OCI-LY7 (cell line): ENCODE measurements around the gene POC1B. TPM values are rescaled to one million over a fixed set of nuclear protein-coding genes. Genes with fewer than 3 reads are reported as not detected.

ENCODE experiments used
- BruUV-seq: library from RNA; stranded (reverse); fragments of 400-500 nt; replicated peaks from 2 replicates; lab custom pipeline; 2021; lab: Mats Ljungman, UMichigan
- CTCF ChIA-PET: fragments of 300-600 bp; sonication (Branson Sonifier 250); formaldehyde crosslinking; loops from one replicate; lab custom pipeline; 2022; ENCODE audit warnings: antibody characterized with exemption; ENCODE audit not compliant: unreplicated experiment; lab: Charles Lee
- POLR2A ChIA-PET: fragments of 300-600 bp; sonication (Branson Sonifier 250); formaldehyde crosslinking; loops from one replicate; lab custom pipeline; 2022; ENCODE audit warnings: antibody characterized with exemption; lab: Charles Lee
- DNase-seq: peaks from one replicate; pipeline ENCODE4 v3.0.0-alpha.2; 2015; ENCODE audit warnings: low spot score
- H2AFZ ChIP-seq: fragments of 200-600 bp; sonication (generic), shearing (Covaris generic); 2 replicates; pipeline ENCODE4 v1.6.1; 2014; ENCODE audit warnings: mild to moderate bottlenecking, antibody characterized with exemption, low read length, moderate library complexity
- H3K27ac ChIP-seq: fragments of 200-600 bp; sonication (generic); 2 replicates; pipeline ENCODE4 v1.5.1; 2014; ENCODE audit warnings: mixed run types, low read depth, mild to moderate bottlenecking, moderate library complexity, low read length, inconsistent platforms; ENCODE audit not compliant: poor library complexity, severe bottlenecking
- H3K36me3 ChIP-seq: fragments of 200-600 bp; sonication (generic); 2 replicates; pipeline ENCODE4 v1.6.1; 2014; ENCODE audit warnings: mild to moderate bottlenecking, antibody characterized with exemption, low read length, moderate library complexity, mixed read lengths; ENCODE audit not compliant: insufficient read depth
- H3K4me1 ChIP-seq: fragments of 200-600 bp; sonication (generic); 2 replicates; pipeline ENCODE4 v1.5.1; 2014; ENCODE audit warnings: mild to moderate bottlenecking, low read length; ENCODE audit not compliant: insufficient read depth, poor library complexity, severe bottlenecking
- H3K4me2 ChIP-seq: fragments of 200-600 bp; sonication (generic); 2 replicates; pipeline ENCODE4 v1.6.1; 2014; ENCODE audit warnings: mild to moderate bottlenecking, low read length
- H3K4me3 ChIP-seq: fragments of 200-600 bp; sonication (generic); 2 replicates; pipeline ENCODE4 v1.5.1; 2014; ENCODE audit warnings: mild to moderate bottlenecking, low read depth, low read length; ENCODE audit not compliant: poor library complexity, severe bottlenecking
- H3K79me2 ChIP-seq: fragments of 200-600 bp; sonication (generic); 2 replicates; pipeline ENCODE4 v1.6.1; 2016; ENCODE audit warnings: low read depth, mild to moderate bottlenecking, low read length, moderate library complexity, mixed read lengths; ENCODE audit not compliant: insufficient read depth
- H3K9me2 ChIP-seq: fragments of 200-600 bp; sonication (generic); 2 replicates; pipeline ENCODE4 v1.6.1; 2016; ENCODE audit warnings: mild to moderate bottlenecking, low read length, mixed read lengths; ENCODE audit not compliant: insufficient read depth
- H3K9me3 ChIP-seq: fragments of 200-600 bp; sonication (generic); 2 replicates; pipeline ENCODE4 v1.6.1; 2014; ENCODE audit warnings: mild to moderate bottlenecking, mixed run types, low read length, mixed read lengths
- H4K20me1 ChIP-seq: fragments of 200-600 bp; sonication (generic); 2 replicates; pipeline ENCODE4 v1.6.1; 2014; ENCODE audit warnings: mild to moderate bottlenecking, antibody characterized with exemption, low read length, moderate library complexity, mixed read lengths; ENCODE audit not compliant: insufficient read depth
- EZH2phosphoT487 ChIP-seq: fragments of 200-600 bp; sonication (generic); IDR thresholded peaks from 2 replicates; pipeline ENCODE4 v1.6.1; 2018; ENCODE audit warnings: low read depth, borderline replicate concordance, mild to moderate bottlenecking, mixed run types, antibody characterized with exemption, low read length, moderate library complexity, mixed read lengths
- intact Hi-C: fragments of 100-400 bp; cut with micrococcal nuclease; formaldehyde crosslinking; loops from one replicate; pipeline ENCODE4 v1.10.0; 2022; ENCODE audit not compliant: unreplicated experiment
- total RNA-seq, 2 experiments: library from RNA; depleted of rRNA in 1 of 2; stranded (reverse); fragments of >200 nt in 1 of 2; shearing (Covaris generic) in 1 of 2; gene quantifications; 2 replicates each; pipeline ENCODE4 v1.2.3, GENCODE V29; 2014 to 2022
- TF ChIP-seq, protein P1 (sequence below): fragments of 200-600 bp; sonication (generic); conservative IDR thresholded peaks from 2 replicates; pipeline ENCODE4 v1.5.1; 2014; ENCODE audit warnings: mild to moderate bottlenecking, antibody characterized with exemption, low read length, moderate library complexity, mixed read lengths

Gene POC1B
- total RNA-seq, 2 experiments from 2014 or later = 28.9 to 30.9 TPM

DNA sequence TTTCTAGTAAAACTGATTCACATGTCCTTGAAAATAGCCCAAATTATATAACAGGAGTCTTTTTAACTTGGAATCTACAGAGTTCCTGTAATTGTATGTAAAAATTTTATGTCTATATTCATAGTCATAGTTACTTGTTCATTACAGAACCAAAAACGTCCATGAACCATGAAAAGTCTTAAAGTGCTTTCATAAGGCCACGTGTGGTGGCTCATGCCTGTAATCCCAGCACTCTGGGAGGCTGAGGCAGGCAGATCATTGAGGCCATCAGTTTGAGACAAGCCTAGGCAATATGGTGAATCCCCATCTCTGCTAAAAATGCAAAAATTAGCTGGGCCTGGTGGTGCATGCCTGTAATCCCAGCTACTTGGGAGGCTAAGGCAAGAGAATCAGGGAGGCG, 49.6 kb downstream of the POC1B start:
- H3K4me3 ChIP-seq = no peak overlapping the region
- no peaks in the 10 kb centered on the region for H3K9me2 ChIP-seq
- no TSS peak for BruUV-seq
- H2AFZ ChIP-seq = no peak overlapping the region
- no peaks in the 10 kb centered on the region for H3K36me3 ChIP-seq
- no peaks in the 10 kb centered on the region for H4K20me1 ChIP-seq
- no peak overlapping the region for H3K4me2 ChIP-seq
- intact Hi-C loops = no loop called here
- H3K79me2 ChIP-seq = no peaks in the 10 kb centered on the region
- no peak for DNase-seq
- no peaks in the 10 kb centered on the region for H3K9me3 ChIP-seq
- TF ChIP-seq EZH2phosphoT487 = no peak
- TF ChIP-seq, protein P1, sequence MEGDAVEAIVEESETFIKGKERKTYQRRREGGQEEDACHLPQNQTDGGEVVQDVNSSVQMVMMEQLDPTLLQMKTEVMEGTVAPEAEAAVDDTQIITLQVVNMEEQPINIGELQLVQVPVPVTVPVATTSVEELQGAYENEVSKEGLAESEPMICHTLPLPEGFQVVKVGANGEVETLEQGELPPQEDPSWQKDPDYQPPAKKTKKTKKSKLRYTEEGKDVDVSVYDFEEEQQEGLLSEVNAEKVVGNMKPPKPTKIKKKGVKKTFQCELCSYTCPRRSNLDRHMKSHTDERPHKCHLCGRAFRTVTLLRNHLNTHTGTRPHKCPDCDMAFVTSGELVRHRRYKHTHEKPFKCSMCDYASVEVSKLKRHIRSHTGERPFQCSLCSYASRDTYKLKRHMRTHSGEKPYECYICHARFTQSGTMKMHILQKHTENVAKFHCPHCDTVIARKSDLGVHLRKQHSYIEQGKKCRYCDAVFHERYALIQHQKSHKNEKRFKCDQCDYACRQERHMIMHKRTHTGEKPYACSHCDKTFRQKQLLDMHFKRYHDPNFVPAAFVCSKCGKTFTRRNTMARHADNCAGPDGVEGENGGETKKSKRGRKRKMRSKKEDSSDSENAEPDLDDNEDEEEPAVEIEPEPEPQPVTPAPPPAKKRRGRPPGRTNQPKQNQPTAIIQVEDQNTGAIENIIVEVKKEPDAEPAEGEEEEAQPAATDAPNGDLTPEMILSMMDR = no peak
- CTCF ChIA-PET = no interaction called here
- H3K4me1 ChIP-seq = no peaks in the 10 kb centered on the region
- H3K27ac ChIP-seq = no peak overlapping the region
- POLR2A ChIA-PET = no interaction called here

- no peaks in the 10 kb centered on the region for H3K9me2 ChIP-seq
- H3K27ac ChIP-seq = no peak overlapping the region
- no peaks in the 10 kb centered on the region for H3K79me2 ChIP-seq
- no peaks in the 10 kb centered on the region for H3K36me3 ChIP-seq
- H3K9me3 ChIP-seq = no peaks in the 10 kb centered on the region
- no peak for TF ChIP-seq EZH2phosphoT487
- TF ChIP-seq, protein P1 = no peak
- intact Hi-C loops = no loop called here
- ChIA-PET CTCF (no interaction called here), POLR2A (interaction anchor here (0.5 to 0.6 kb wide), 2 partner anchors 37 to 729 kb away, joined by 3 read pairs; no protein-coding TSS in a partner anchor)
- no TSS peak for BruUV-seq
- H4K20me1 ChIP-seq = no peaks in the 10 kb centered on the region
- H3K4me1 ChIP-seq = no peaks in the 10 kb centered on the region
- no peak overlapping the region for H2AFZ ChIP-seq
- DNase-seq = no peak
- no peak overlapping the region for H3K4me2 ChIP-seq
- H3K4me3 ChIP-seq = no peak overlapping the region
Observed at GRCh38 chr12:89475203-89475990, 50.5 kb downstream of the POC1B start.

DNA sequence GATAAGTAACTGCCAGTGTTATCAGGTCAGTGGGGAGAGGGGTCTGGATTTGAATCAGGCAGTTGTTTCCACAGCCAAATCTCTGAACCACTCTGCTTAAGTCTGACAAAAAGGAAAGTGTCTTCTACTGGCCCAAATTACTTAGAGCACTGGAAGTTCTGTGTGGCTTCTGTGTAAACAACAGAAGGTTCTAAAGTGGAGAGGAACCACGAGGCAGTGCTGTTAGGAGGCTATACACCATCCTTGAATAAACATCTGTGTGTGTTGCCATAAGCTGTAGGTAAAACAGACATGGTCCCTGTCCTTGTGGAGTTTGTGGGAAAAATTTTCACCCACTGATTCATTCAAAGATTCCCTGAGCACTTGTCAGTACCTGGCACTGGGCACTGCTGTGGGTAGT, 51.2 kb downstream of the POC1B start:
- H3K9me2 ChIP-seq = no peaks in the 10 kb centered on the region
- CTCF ChIA-PET = no interaction called here
- no peak overlapping the region for H3K4me2 ChIP-seq
- H3K36me3 ChIP-seq = no peaks in the 10 kb centered on the region
- DNase-seq = no peak
- POLR2A ChIA-PET = interaction anchor here (0.5 to 0.6 kb wide), 2 partner anchors 38 to 729 kb away, joined by 3 read pairs; no protein-coding TSS in a partner anchor
- no peak overlapping the region for H3K27ac ChIP-seq
- H3K9me3 ChIP-seq = no peaks in the 10 kb centered on the region
- H3K4me3 ChIP-seq = no peak overlapping the region
- H4K20me1 ChIP-seq = no peaks in the 10 kb centered on the region
- TF ChIP-seq EZH2phosphoT487 = no peak
- TF ChIP-seq, protein P1 = no peak
- H3K4me1 ChIP-seq = no peaks in the 10 kb centered on the region
- intact Hi-C loops = no loop called here
- no peaks in the 10 kb centered on the region for H3K79me2 ChIP-seq
- no peak overlapping the region for H2AFZ ChIP-seq
- no TSS peak for BruUV-seq
